OCI-LY7 (cell line): ENCODE data around the gene ABCC9.

Experiments
- CTCF ChIP-seq: fragments of 200-600 bp; sonication (generic); conservative IDR thresholded peaks from 2 replicates; pipeline ENCODE4 v1.5.1; 2014; ENCODE audit warnings: mild to moderate bottlenecking, antibody characterized with exemption, low read length, moderate library complexity, mixed read lengths
- EZH2phosphoT487 ChIP-seq: fragments of 200-600 bp; sonication (generic); IDR thresholded peaks from 2 replicates; pipeline ENCODE4 v1.6.1; 2018; ENCODE audit warnings: low read depth, borderline replicate concordance, mild to moderate bottlenecking, mixed run types, antibody characterized with exemption, low read length, moderate library complexity, mixed read lengths

GRCh38 chr12:21773806-21774205 lies 167.4 kb downstream of the ABCC9 start:
- TF ChIP-seq CTCF (no peak), EZH2phosphoT487 (no peak)
